Cardiac fibroblast (primary cell): ENCODE data around the gene THAP7.

Experiments
- DNase-seq, 2 donors: peaks; one replicate each; pipeline versions ENCODE4 v3.0.0 to v3.0.0-alpha.2; 2010; ENCODE audit warnings: low read depth in 2 of 2
- H3K4me3 ChIP-seq, 2 donors: replicated peaks in 1 of 2; 1 replicate in 1 of 2; 2 replicates in 1 of 2; pipeline ENCODE4 v1.5.1; 2011; ENCODE audit warnings: low read depth in 2 of 2, low read length in 2 of 2, mild to moderate bottlenecking in 2 of 2, moderate library complexity in 1 of 2
- CTCF ChIP-seq: IDR thresholded peaks from one replicate; pipeline ENCODE4 v1.5.1; 2011; ENCODE audit warnings: low read depth, mild to moderate bottlenecking, low read length, inconsistent platforms

Gene THAP7

DNA sequence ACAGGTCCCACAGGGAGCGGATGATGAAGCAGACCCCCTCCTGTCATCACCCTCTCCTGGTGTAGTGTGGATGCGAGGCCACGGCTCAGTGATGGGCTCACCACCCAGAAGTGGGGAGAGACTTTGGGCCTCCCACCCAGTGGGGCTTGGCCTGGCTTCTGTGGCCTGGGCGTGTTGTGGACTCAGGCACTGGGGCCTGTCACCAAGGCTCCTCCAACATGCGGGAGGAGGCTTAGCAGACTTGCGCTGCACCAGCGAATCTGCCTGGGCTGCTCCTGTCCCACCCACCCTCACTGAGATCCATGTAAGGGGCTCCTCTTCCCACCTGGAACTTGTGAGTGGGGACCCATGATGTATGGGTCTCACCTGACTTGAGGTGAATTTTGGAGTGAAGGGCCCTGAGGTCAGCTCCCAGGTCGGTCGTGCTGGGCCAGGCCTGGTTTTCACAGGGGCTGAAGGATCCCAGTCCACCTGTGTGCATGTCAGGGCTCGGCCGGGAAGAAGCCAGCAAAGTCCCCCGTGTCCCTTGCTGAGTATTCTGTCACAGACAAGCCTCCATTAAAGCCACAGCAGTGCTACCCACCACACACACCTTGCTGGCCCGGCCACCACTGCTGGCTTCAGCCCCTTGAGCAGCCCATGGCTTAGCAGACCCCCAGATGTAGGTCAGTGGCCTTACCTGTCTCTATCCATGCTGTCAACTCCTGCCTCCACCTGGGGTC lies 4.2 kb downstream of the THAP7 start:
- no peak for DNase-seq
- no peak overlapping the region for H3K4me3 ChIP-seq
- TF ChIP-seq CTCF, result no peak

GRCh38 chr22:20996598-20997535 lies 5.1 kb downstream of the THAP7 start:
- TF ChIP-seq CTCF, result no peak
- DNase-seq, result no peak
- no peak overlapping the region for H3K4me3 ChIP-seq

DNA sequence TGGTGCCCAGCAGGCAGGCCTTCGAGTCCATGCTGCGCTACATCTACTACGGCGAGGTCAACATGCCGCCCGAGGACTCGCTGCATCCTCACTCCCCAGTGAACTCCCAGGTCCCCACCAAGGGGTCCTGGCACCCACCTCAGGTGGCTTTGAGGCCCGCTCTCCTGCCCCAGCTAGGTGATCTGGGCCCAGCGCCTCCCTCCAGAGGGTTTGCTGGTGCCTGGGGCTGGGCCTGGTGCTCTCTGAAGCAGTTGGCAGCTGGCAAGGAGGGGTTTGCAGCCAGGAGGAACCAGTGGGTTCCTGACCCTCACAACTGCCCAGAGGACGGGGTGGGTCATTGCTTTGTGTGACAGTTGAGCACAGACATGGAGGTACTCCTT lies 5.9 kb downstream of the THAP7 start:
- DNase-seq, result no peak
- TF ChIP-seq CTCF, result no peak
- H3K4me3 ChIP-seq, result no peak overlapping the region

DNA sequence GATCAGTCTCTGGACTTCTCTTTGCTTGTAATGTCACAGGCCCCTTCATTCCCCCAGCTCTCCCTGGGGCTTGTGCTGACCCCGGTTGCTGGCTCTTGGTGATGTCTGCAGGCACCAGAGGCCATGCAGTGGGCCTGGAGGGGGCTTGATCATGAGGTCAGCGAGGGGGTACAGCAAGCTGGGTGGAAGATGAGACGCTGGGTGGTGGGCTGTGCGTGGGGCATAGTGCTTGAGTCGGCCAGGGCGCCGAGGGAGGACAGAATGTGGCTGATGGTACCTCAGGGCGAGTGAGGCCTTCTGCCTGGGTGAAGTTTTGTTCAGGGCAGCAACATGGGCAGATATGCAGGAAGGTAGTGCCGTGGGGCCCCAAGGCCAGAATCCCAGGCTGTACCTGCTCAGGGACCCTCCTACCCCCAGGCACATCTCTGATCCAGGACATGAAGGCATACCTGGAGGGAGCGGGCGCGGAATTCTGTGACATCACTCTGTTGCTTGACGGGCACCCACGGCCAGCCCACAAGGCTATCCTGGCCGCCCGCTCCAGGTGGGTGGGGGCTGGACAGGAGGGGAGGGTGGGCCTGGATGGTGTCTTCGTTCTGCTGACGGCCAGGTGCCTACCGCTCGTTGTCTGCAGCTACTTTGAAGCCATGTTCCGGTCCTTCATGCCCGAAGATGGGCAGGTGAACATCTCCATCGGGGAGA lies 6.4 kb downstream of the THAP7 start:
- no peak for TF ChIP-seq CTCF
- DNase-seq, result no peak
- no peak overlapping the region for H3K4me3 ChIP-seq

DNA sequence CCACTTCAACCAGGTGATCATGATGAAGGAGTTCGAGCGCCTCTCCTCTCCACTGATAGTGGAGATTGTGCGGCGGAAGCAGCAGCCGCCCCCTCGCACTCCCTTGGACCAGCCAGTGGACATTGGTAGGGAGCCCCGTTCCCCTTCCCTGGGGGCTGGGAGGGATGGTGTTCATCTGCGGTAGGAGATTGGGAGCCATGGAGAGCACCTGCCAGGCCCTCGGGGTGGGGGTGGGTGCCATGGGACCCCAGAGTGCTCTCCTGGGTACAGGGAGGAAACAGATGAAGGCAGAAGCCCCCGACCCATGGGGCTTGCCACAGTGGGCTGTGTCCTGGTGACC lies 7.0 kb downstream of the THAP7 start:
- no peak overlapping the region for H3K4me3 ChIP-seq
- TF ChIP-seq CTCF, result no peak
- DNase-seq, result no peak

GRCh38 chr22:20994128-20994901 lies 7.6 kb downstream of the THAP7 start:
- no peak for DNase-seq
- TF ChIP-seq CTCF, result no peak
- no peak overlapping the region for H3K4me3 ChIP-seq
